ENCODE measurements around the gene PIP5K1B.

- TF ChIP-seq CTCF (IDR thresholded peaks at IDR 0.05) (no peak), NFATC4 (CRISPR knock-in tag; IDR thresholded peaks at IDR 0.05) (no peak), ZNF232 (CRISPR knock-in tag; IDR thresholded peaks at IDR 0.05) (no peak), FOXP4 (CRISPR knock-in tag; IDR thresholded peaks at IDR 0.05) (no peak), NFE2L1 (CRISPR knock-in tag; IDR thresholded peaks at IDR 0.05) (no peak), FOXJ3 (CRISPR knock-in tag; IDR thresholded peaks at IDR 0.05; ENCODE audit: borderline replicate concordance) (no peak), TEAD4 (CRISPR knock-in tag; IDR thresholded peaks at IDR 0.05) (no peak), PREB (CRISPR knock-in tag; IDR thresholded peaks at IDR 0.05; ENCODE audit: borderline replicate concordance) (no peak), MAX (CRISPR knock-in tag; IDR thresholded peaks at IDR 0.05) (no peak), ZNF138 (CRISPR knock-in tag; conservative IDR thresholded peaks at IDR 0.05) (no peak), ATF2 (CRISPR knock-in tag; IDR thresholded peaks at IDR 0.05; ENCODE audit: borderline replicate concordance, low read depth) (no peak), ZNF512 (CRISPR knock-in tag; IDR thresholded peaks at IDR 0.05; ENCODE audit: borderline replicate concordance) (no peak), SMAD3 (CRISPR knock-in tag; IDR thresholded peaks at IDR 0.05; ENCODE audit: borderline replicate concordance) (no peak)
These were observed 292.6 kb downstream of the PIP5K1B start for GRCh38 chr9:68997666-68998065.

Measured in WTC11 (cell line).